Liver (tissue), 9 donors: ENCODE results near the gene ARTN. TPM values are rescaled to one million over a fixed set of nuclear protein-coding genes. Genes with fewer than 3 reads are reported as not detected.

Source experiments
- DNase-seq: peaks from one replicate; pipeline ENCODE4 v3.0.0-alpha.2; 2017; ENCODE audit warnings: low spot score
- H3K27ac ChIP-seq, 2 donors: one replicate each; pipeline ENCODE4 v1.7.0; 2013; ENCODE audit warnings: inconsistent platforms in 2 of 2, low read length in 2 of 2, control low read depth in 1 of 2, low read depth in 1 of 2, mild to moderate bottlenecking in 1 of 2
- H3K27me3 ChIP-seq, 4 donors: one replicate each; pipeline versions ENCODE4 v1.6.1 to v1.7.0; 2013; ENCODE audit warnings: low read length in 3 of 4, inconsistent platforms in 1 of 4, mild to moderate bottlenecking in 1 of 4, moderate library complexity in 1 of 4; ENCODE audit not compliant: control insufficient read depth in 4 of 4, insufficient read depth in 4 of 4
- H3K36me3 ChIP-seq, 4 donors: one replicate each; pipeline versions ENCODE4 v1.6.1 to v1.7.0; 2013; ENCODE audit warnings: low read length in 3 of 4, mild to moderate bottlenecking in 3 of 4, low read depth in 1 of 4, moderate library complexity in 1 of 4; ENCODE audit not compliant: control insufficient read depth in 4 of 4, insufficient read depth in 3 of 4
- H3K4me1 ChIP-seq, 4 donors: one replicate each; pipeline versions ENCODE4 v1.6.1 to v1.7.0; 2013; ENCODE audit warnings: low read length in 3 of 4, mild to moderate bottlenecking in 3 of 4, moderate library complexity in 1 of 4; ENCODE audit not compliant: control insufficient read depth in 4 of 4, insufficient read depth in 4 of 4
- H3K4me3 ChIP-seq, 3 donors: one replicate each; pipeline versions ENCODE4 v1.6.1 to v1.7.0; 2013; ENCODE audit warnings: low read length in 3 of 3, control low read depth in 1 of 3, low read depth in 1 of 3, mild to moderate bottlenecking in 1 of 3
- H3K9ac ChIP-seq, 2 donors: one replicate each; pipeline ENCODE4 v1.7.0; 2013; ENCODE audit warnings: low read length in 2 of 2, mild to moderate bottlenecking in 2 of 2, moderate library complexity in 2 of 2, control low read depth in 1 of 2, low read depth in 1 of 2
- H3K9me3 ChIP-seq, 4 donors: one replicate each; pipeline versions ENCODE4 v1.6.1 to v1.7.0; 2013; ENCODE audit warnings: low read length in 3 of 4; ENCODE audit not compliant: control insufficient read depth in 4 of 4
- ATF3 ChIP-seq: IDR thresholded peaks from 2 replicates; pipeline ENCODE4 v1.6.1; 2016; ENCODE audit warnings: antibody characterized with exemption
- FOXA2 ChIP-seq: IDR thresholded peaks from 2 replicates; pipeline ENCODE4 v1.6.1; 2016; ENCODE audit warnings: antibody characterized with exemption
- GABPA ChIP-seq, 2 donors: IDR thresholded peaks in 1 of 2; conservative IDR thresholded peaks in 1 of 2; 2 replicates each; pipeline ENCODE4 v1.6.1; 2016; ENCODE audit warnings: antibody characterized with exemption in 2 of 2, mild to moderate bottlenecking in 1 of 2, moderate library complexity in 1 of 2
- HNF4G ChIP-seq: IDR thresholded peaks from 2 replicates; pipeline ENCODE4 v1.6.1; 2016; ENCODE audit warnings: antibody characterized with exemption
- JUND ChIP-seq, 2 donors: IDR thresholded peaks; 2 replicates each; pipeline ENCODE4 v1.6.1; 2016; ENCODE audit warnings: antibody characterized with exemption in 2 of 2
- NR2F2 ChIP-seq: IDR thresholded peaks from 2 replicates; pipeline ENCODE4 v1.6.1; 2016; ENCODE audit warnings: antibody characterized with exemption
- REST ChIP-seq: IDR thresholded peaks from 2 replicates; pipeline ENCODE4 v1.6.1; 2016; ENCODE audit warnings: antibody characterized with exemption, mild to moderate bottlenecking
- RXRA ChIP-seq, 2 donors: IDR thresholded peaks; 2 replicates each; pipeline ENCODE4 v1.6.1; 2017 to 2018; ENCODE audit warnings: antibody characterized with exemption in 2 of 2, mild to moderate bottlenecking in 1 of 2
- YY1 ChIP-seq: IDR thresholded peaks from 2 replicates; pipeline ENCODE4 v1.6.1; 2016; ENCODE audit warnings: antibody characterized with exemption, mild to moderate bottlenecking
- WGBS: extraction: QIAGEN DNeasy Blood & Tissue Kit; methylation state at CpG from one replicate; pipeline ENCODE4 v1.1.7; 2013; 5-methylcytosine and 5-hydroxymethylcytosine counted together
- polyA plus RNA-seq, 2 donors: library from polyadenylated mRNA; stranded (reverse) in 1 of 2; unstranded in 1 of 2; fragments of 200-250 nt in 1 of 2; fragments of >200 nt in 1 of 2; fragmentation: Nextera tagmentation in 1 of 2; extraction: Ambion mirVana in 1 of 2; gene quantifications; one replicate each; pipeline versions ENCODE4 v1.2.1 to v1.2.3, GENCODE V29; 2013 to 2015
- total RNA-seq, 2 donors: library from RNA; depleted of rRNA; stranded (reverse); fragments of >200 nt; gene quantifications; one replicate each; pipeline ENCODE4 v1.2.3, GENCODE V29; 2014
- TF ChIP-seq, protein P1 (sequence below): IDR thresholded peaks from 2 replicates; pipeline ENCODE4 v1.6.1; 2016; ENCODE audit warnings: antibody characterized with exemption
- donor health status: healthy.
- donor health status: healthy.
- donor health status: healthy.
- donor health status: healthy.
- donor health status: healthy.

Gene ARTN
- total and polyA plus RNA-seq, 4 donors = 0.05 to 0.08 TPM; not detected in 2

- TF ChIP-seq GABPA (IDR thresholded peaks at IDR 0.05 in 1 of 2, conservative IDR thresholded peaks at IDR 0.05 in 1 of 2) = no peak
- TF ChIP-seq, protein P1, sequence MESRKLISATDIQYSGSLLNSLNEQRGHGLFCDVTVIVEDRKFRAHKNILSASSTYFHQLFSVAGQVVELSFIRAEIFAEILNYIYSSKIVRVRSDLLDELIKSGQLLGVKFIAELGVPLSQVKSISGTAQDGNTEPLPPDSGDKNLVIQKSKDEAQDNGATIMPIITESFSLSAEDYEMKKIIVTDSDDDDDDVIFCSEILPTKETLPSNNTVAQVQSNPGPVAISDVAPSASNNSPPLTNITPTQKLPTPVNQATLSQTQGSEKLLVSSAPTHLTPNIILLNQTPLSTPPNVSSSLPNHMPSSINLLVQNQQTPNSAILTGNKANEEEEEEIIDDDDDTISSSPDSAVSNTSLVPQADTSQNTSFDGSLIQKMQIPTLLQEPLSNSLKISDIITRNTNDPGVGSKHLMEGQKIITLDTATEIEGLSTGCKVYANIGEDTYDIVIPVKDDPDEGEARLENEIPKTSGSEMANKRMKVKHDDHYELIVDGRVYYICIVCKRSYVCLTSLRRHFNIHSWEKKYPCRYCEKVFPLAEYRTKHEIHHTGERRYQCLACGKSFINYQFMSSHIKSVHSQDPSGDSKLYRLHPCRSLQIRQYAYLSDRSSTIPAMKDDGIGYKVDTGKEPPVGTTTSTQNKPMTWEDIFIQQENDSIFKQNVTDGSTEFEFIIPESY = no peak
- TF ChIP-seq ATF3 = no peak
- no peak for TF ChIP-seq RXRA (IDR thresholded peaks at IDR 0.05)
Observed at GRCh38 chr1:43913666-43914360, 19.8 kb upstream of the ARTN start (continued).

- H3K4me1 ChIP-seq = no peaks in the 10 kb centered on the region
- no peak for DNase-seq
- H3K9ac ChIP-seq = no peak overlapping the region
- TF ChIP-seq NR2F2 (no peak), RXRA (IDR thresholded peaks at IDR 0.05) (no peak), JUND (IDR thresholded peaks at IDR 0.05) (no peak), REST (no peak), FOXA2 (no peak), YY1 (no peak), HNF4G (no peak)
- TF ChIP-seq, protein P1 = no peak
- H3K36me3 ChIP-seq = peaks cover 0 to 2% (median 0%) of the 10 kb centered on the region in 4 donors
- 95% methylated on average over 13 of the region's 13 CpGs for WGBS
- H3K4me3 ChIP-seq = no peak overlapping the region
- no peaks in the 10 kb centered on the region for H3K27me3 ChIP-seq
- H3K9me3 ChIP-seq = no peaks in the 10 kb centered on the region
- H3K27ac ChIP-seq = no peak overlapping the region
Observed at GRCh38 chr1:43914576-43915525, 18.8 kb upstream of the ARTN start.
